GM23338 (cell line): ENCODE results near the gene PDE10A.

ENCODE experiments used
- CREB1 ChIP-seq: fragments of 250-450 bp; sonication (Bioruptor Pico); IDR thresholded peaks from 2 replicates; pipeline ENCODE4 v1.5.0; 2020; ENCODE audit warnings: low read depth, mild to moderate bottlenecking, moderate library complexity
- CTCF ChIP-seq, 2 experiments: fragments of 200-600 bp in 1 of 2; sonication (generic) in 1 of 2; conservative IDR thresholded peaks; 2 replicates each; pipeline versions ENCODE4 v1.5.1 to v1.6.1; 2016 to 2017; ENCODE audit warnings: antibody characterized with exemption in 2 of 2, low read depth in 2 of 2, mild to moderate bottlenecking in 2 of 2, moderate library complexity in 1 of 2
- ETS1 ChIP-seq: IDR thresholded peaks from 2 replicates; pipeline ENCODE4 v1.6.1; 2016; ENCODE audit warnings: antibody characterized with exemption
- EZH2 ChIP-seq: fragments of 200-600 bp; sonication (generic); IDR thresholded peaks from one replicate; pipeline ENCODE4 v1.8.0; 2017; ENCODE audit warnings: antibody characterized with exemption, mild to moderate bottlenecking, low read depth; ENCODE audit not compliant: unreplicated experiment
- EZH2phosphoT487 ChIP-seq: fragments of 200-600 bp; sonication (generic); IDR thresholded peaks from one replicate; pipeline ENCODE4 v1.8.1; 2018; ENCODE audit warnings: antibody characterized with exemption; ENCODE audit not compliant: unreplicated experiment
- JUNB ChIP-seq: IDR thresholded peaks from one replicate; pipeline ENCODE4 v1.6.1; 2016; ENCODE audit warnings: antibody characterized with exemption; ENCODE audit not compliant: unreplicated experiment
- NANOG ChIP-seq: IDR thresholded peaks from 2 replicates; pipeline ENCODE4 v1.6.1; 2016; ENCODE audit warnings: antibody characterized with exemption, borderline replicate concordance
- POLR2AphosphoS5 ChIP-seq: IDR thresholded peaks from 2 replicates; pipeline ENCODE4 v1.6.1; 2016; ENCODE audit warnings: antibody characterized with exemption, low read depth
- REST ChIP-seq: IDR thresholded peaks from one replicate; pipeline ENCODE4 v1.6.1; 2018; ENCODE audit warnings: antibody characterized with exemption; ENCODE audit not compliant: unreplicated experiment
- ZNF114 ChIP-seq: fragments of 250-450 bp; sonication (Bioruptor Pico); IDR thresholded peaks from 2 replicates; pipeline ENCODE4 v1.5.0; 2020; ENCODE audit warnings: mild to moderate bottlenecking, moderate library complexity
- ZNF462 ChIP-seq: fragments of 250-450 bp; sonication (Bioruptor Pico); IDR thresholded peaks from 2 replicates; pipeline ENCODE4 v1.5.0; 2020; ENCODE audit warnings: mild to moderate bottlenecking, moderate library complexity

- TF ChIP-seq JUNB, result no peak
- TF ChIP-seq CTCF (conservative IDR thresholded peaks at IDR 0.05; ENCODE audit: low read depth in 2 of 2), result no peak
- TF ChIP-seq EZH2, result no peak
- no peak for TF ChIP-seq POLR2AphosphoS5
- TF ChIP-seq EZH2phosphoT487, result no peak
- TF ChIP-seq ZNF462 (CRISPR knock-in tag), result no peak
- no peak for TF ChIP-seq CREB1 (CRISPR knock-in tag)
- no peak for TF ChIP-seq REST
- no peak for TF ChIP-seq NANOG
- no peak for TF ChIP-seq ZNF114
- TF ChIP-seq ETS1, result no peak
Observed at GRCh38 chr6:165584541-165584940, 78.5 kb downstream of the PDE10A start.
